HepG2 (cell line): ENCODE measurements around the gene LRRN1.

Experiments used
- DNMT3B ChIP-seq: conservative IDR thresholded peaks from 2 replicates; pipeline ENCODE4 v1.6.1; 2016; ENCODE audit warnings: missing biosample characterization, control low read depth
- NFYB ChIP-seq: sonication (generic); formaldehyde crosslinking; IDR thresholded peaks from 2 replicates; pipeline ENCODE4 v1.4.0; 2020; ENCODE audit warnings: missing genetic modification reagents
- SP4 ChIP-seq: sonication (generic); formaldehyde crosslinking; IDR thresholded peaks from 2 replicates; pipeline ENCODE4 v1.8.1; 2023; ENCODE audit warnings: mild to moderate bottlenecking, missing genetic modification reagents
- ZNF274 ChIP-seq: sonication (generic); formaldehyde crosslinking; IDR thresholded peaks from 2 replicates; pipeline ENCODE4 v1.5.1; 2020; ENCODE audit warnings: mild to moderate bottlenecking, missing genetic modification reagents
- ZNF792 ChIP-seq: IDR thresholded peaks from 2 replicates; pipeline ENCODE4 v1.6.1; 2016
- ZSCAN20 ChIP-seq: sonication (generic); formaldehyde crosslinking; IDR thresholded peaks from 2 replicates; pipeline ENCODE4 v1.4.0; 2020; ENCODE audit warnings: missing genetic modification reagents, mild to moderate bottlenecking, borderline replicate concordance

DNA sequence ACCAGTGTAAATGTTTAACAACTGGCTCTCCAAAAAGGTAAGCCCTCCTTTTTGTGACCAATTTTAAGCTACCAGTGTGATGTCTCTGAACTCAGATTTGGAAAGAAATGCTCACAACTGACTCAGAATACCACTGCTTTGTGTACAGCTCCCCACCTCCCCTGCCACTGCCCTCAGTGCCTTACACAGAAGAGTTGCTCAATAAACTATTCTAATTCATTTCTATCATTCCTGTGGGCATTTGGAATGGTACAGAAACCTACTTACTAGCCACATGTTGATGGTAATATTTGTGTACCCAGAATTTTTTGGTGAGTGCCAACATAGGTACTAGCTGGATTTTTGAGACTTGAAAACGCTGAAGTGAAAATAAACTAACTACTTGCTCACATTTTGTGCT, 16.0 kb downstream of the LRRN1 start:
- TF ChIP-seq SP4 (CRISPR knock-in tag) (no peak), ZNF792 (CRISPR knock-in tag) (no peak), ZSCAN20 (CRISPR knock-in tag) (no peak), ZNF274 (CRISPR knock-in tag) (no peak), NFYB (CRISPR knock-in tag) (no peak), DNMT3B (CRISPR knock-in tag) (no peak)
